B cell (primary cell): ENCODE data around the gene TFAP2E. TPM values are rescaled to one million over a fixed set of nuclear protein-coding genes. Genes with fewer than 3 reads are reported as not detected.

ENCODE experiments used
- ATAC-seq: fragments of 200-7000 bp; cut with Tn5 transposase; one replicate; pipeline ENCODE4 v1.10.0; 2021; ENCODE audit warnings: low read depth, mild to moderate bottlenecking, moderate number of reproducible peaks, moderate library complexity
- CTCF ChIA-PET: fragments of 350-600 bp; sonication (Branson Sonifier 250); formaldehyde crosslinking; loops from one replicate; lab custom pipeline; 2021; ENCODE audit warnings: antibody characterized with exemption, inconsistent platforms; lab: Charles Lee
- POLR2A ChIA-PET: fragments of 350-600 bp; sonication (Branson Sonifier 250); formaldehyde crosslinking; loops from one replicate; lab custom pipeline; 2021; ENCODE audit warnings: antibody characterized with exemption; lab: Charles Lee
- DNase-seq: peaks from one replicate; pipeline ENCODE4 v3.0.0; 2013
- H2AFZ ChIP-seq: 2 replicates; pipeline ENCODE4 v1.6.1; 2012; ENCODE audit warnings: mild to moderate bottlenecking, low read depth, low read length; ENCODE audit not compliant: insufficient read depth, poor library complexity, severe bottlenecking
- H3K27ac ChIP-seq, 2 donors: 1 replicate in 1 of 2; 2 replicates in 1 of 2; pipeline ENCODE4 v1.5.1; 2012 to 2013; ENCODE audit warnings: low read length in 2 of 2, mild to moderate bottlenecking in 2 of 2, moderate library complexity in 1 of 2
- H3K27me3 ChIP-seq, 4 experiments: fragments of 200-600 bp in 1 of 4; sonication (generic) in 1 of 4; replicated peaks in 1 of 4; 1 replicate in 2 of 4; 2 replicates in 2 of 4; pipeline versions ENCODE4 v1.6.1 to v1.7.0; 2013 to 2016; ENCODE audit warnings: low read length in 3 of 4, mild to moderate bottlenecking in 2 of 4, mixed read lengths in 1 of 4, moderate library complexity in 1 of 4; ENCODE audit not compliant: insufficient read depth in 4 of 4, control insufficient read depth in 3 of 4; ENCODE audit errors: control extremely low read depth in 1 of 4
- H3K36me3 ChIP-seq, 2 experiments: replicated peaks in 1 of 2; 1 replicate in 1 of 2; 2 replicates in 1 of 2; pipeline versions ENCODE4 v1.6.1 to v1.7.1; 2013; ENCODE audit warnings: low read length in 1 of 2; ENCODE audit not compliant: insufficient read depth in 2 of 2, control insufficient read depth in 1 of 2; ENCODE audit errors: control extremely low read depth in 1 of 2, extremely low read depth in 1 of 2
- H3K4me1 ChIP-seq, 2 donors: fragments of 200-600 bp in 1 of 2; sonication (generic) in 1 of 2; 1 replicate in 1 of 2; 2 replicates in 1 of 2; pipeline versions ENCODE4 v1.5.1 to v1.6.1; 2013 to 2017; ENCODE audit warnings: low read length in 2 of 2; ENCODE audit not compliant: control insufficient read depth in 2 of 2, insufficient read depth in 2 of 2
- H3K4me2 ChIP-seq: replicated peaks from 2 replicates; pipeline ENCODE3; 2012; ENCODE audit warnings: mild to moderate bottlenecking, low read depth, low read length; ENCODE audit not compliant: poor library complexity, severe bottlenecking
- H3K4me3 ChIP-seq, 5 experiments: fragments of 200-600 bp in 1 of 5; sonication (generic) in 1 of 5; 1 replicate in 3 of 5; 2 replicates in 2 of 5; pipeline versions ENCODE4 v1.5.1 to v1.7.0; 2011 to 2016; ENCODE audit warnings: low read length in 4 of 5, mild to moderate bottlenecking in 4 of 5, low read depth in 2 of 5, control low read depth in 1 of 5, moderate library complexity in 1 of 5; ENCODE audit not compliant: insufficient read depth in 1 of 5; ENCODE audit errors: control extremely low read depth in 1 of 5, extremely low read depth in 1 of 5
- H3K79me2 ChIP-seq: fragments of 200-600 bp; sonication (generic); one replicate; pipeline ENCODE4 v1.6.0; 2016; ENCODE audit warnings: low read length; ENCODE audit not compliant: control insufficient read depth, insufficient read depth
- H3K9ac ChIP-seq: fragments of 200-600 bp; sonication (generic); 2 replicates; pipeline ENCODE4 v1.6.1; 2017; ENCODE audit warnings: mild to moderate bottlenecking, low read length, moderate library complexity
- H3K9me3 ChIP-seq, 3 donors: one replicate each; pipeline versions ENCODE4 v1.6.1 to v1.7.1; 2013; ENCODE audit warnings: low read length in 2 of 3; ENCODE audit not compliant: control insufficient read depth in 2 of 3, insufficient read depth in 1 of 3; ENCODE audit errors: control extremely low read depth in 1 of 3
- H4K20me1 ChIP-seq: 2 replicates; pipeline ENCODE4 v1.6.0; 2012; ENCODE audit warnings: mild to moderate bottlenecking, low read length; ENCODE audit not compliant: insufficient read depth, control insufficient read depth, poor library complexity, severe bottlenecking
- H3K27ac Mint-ChIP-seq: one replicate; pipeline ENCODE4 v1.8.0; 2021; ENCODE audit warnings: mixed read lengths
- H3K27me3 Mint-ChIP-seq: one replicate; pipeline ENCODE4 v1.8.0; 2021; ENCODE audit warnings: mixed read lengths
- H3K4me1 Mint-ChIP-seq: one replicate; pipeline ENCODE4 v1.8.0; 2021; ENCODE audit warnings: mixed read lengths
- H3K4me3 Mint-ChIP-seq: one replicate; pipeline ENCODE4 v1.8.0; 2021; ENCODE audit warnings: mixed read lengths
- H3K9me3 Mint-ChIP-seq: one replicate; pipeline ENCODE4 v1.8.0; 2022; ENCODE audit warnings: mixed read lengths; ENCODE audit not compliant: insufficient read depth
- EZH2 ChIP-seq: IDR thresholded peaks from 2 replicates; pipeline ENCODE4 v1.6.1; 2012; ENCODE audit warnings: borderline replicate concordance, low read depth, mild to moderate bottlenecking, moderate library complexity, low read length; ENCODE audit not compliant: insufficient read depth, poor library complexity, severe bottlenecking
- WGBS: methylation state at CpG from one replicate; pipeline ENCODE4 v1.1.5; 2013; ENCODE audit warnings: missing lambda C conversion rate; ENCODE audit not compliant: insufficient coverage; 5-methylcytosine and 5-hydroxymethylcytosine counted together
- intact Hi-C: fragments of 100-400 bp; cut with micrococcal nuclease; formaldehyde crosslinking; loops from one replicate; pipeline ENCODE4 v1.10.0; 2022
- polyA plus RNA-seq: library from polyadenylated mRNA; depleted of rRNA; stranded (reverse); fragments of >200 nt; gene quantifications from 2 replicates; pipeline ENCODE4 v1.2.3, GENCODE V29; 2012
- total RNA-seq, 2 donors: library from RNA; stranded (reverse); fragments of 120-200 nt in 1 of 2; gene quantifications; 1 replicate in 1 of 2; 2 replicates in 1 of 2; pipeline versions ENCODE4 v1.2.3 to v1.2.4, GENCODE V29; 2013 to 2022
- TF ChIP-seq, protein P1 (sequence below): fragments of 200-600 bp; IDR thresholded peaks from one replicate; pipeline ENCODE4 v1.8.0; 2022; ENCODE audit warnings: antibody characterized with exemption, mild to moderate bottlenecking

Gene TFAP2E
- total and polyA plus RNA-seq, 2 donors (not counting 1 experiment from before 2014, with no cell fraction given): 2.3 to 4.5 TPM

DNA sequence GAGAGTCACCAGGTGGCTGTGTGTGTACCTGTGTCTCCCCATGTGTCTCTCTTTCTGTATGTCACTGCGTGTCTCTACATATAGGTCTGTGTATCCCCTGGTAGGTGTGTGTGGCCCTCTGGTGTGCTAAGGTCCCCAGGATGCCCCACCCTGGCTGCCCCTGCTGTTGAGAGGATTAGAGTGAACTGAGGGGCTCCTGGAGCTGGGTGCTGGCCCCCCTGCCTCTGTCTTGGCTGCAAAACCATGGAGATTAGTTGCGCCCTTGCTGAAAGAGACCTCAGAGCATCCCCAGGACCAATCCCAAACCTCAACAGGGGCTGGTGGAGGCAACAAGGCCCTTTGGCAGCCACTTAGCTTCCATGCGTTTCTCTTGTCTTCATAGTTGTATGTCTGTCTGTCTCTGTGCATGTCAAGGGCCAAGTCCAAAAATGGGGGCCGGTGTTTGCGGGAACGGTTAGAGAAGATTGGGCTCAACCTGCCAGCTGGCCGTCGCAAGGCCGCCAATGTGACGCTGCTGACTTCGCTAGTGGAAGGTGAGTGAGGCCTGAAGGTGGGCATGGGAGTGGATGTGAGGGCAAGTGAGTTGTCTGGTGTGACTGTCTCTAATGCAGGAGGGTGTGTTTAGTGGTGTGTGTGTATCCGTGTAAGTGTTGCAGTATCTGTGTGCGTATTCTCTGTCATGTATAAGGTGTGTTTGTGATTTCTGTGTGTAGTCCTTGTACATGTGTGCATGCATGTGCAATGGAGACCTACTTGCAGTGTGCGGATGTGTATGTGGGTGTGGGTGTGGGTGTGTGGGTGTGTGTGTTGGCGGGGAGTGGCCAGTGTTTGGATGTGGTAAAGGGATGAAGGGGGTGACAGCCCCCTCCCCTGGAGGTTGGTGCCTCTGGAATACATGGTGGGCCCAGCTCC is 16.7 kb downstream of the TFAP2E start:
- CTCF ChIA-PET: interaction anchor here (0.6 to 1.2 kb wide), 2 partner anchors 12 to 337 kb away, joined by 3 to 4 read pairs; no protein-coding TSS in a partner anchor
- TF ChIP-seq, protein P1, sequence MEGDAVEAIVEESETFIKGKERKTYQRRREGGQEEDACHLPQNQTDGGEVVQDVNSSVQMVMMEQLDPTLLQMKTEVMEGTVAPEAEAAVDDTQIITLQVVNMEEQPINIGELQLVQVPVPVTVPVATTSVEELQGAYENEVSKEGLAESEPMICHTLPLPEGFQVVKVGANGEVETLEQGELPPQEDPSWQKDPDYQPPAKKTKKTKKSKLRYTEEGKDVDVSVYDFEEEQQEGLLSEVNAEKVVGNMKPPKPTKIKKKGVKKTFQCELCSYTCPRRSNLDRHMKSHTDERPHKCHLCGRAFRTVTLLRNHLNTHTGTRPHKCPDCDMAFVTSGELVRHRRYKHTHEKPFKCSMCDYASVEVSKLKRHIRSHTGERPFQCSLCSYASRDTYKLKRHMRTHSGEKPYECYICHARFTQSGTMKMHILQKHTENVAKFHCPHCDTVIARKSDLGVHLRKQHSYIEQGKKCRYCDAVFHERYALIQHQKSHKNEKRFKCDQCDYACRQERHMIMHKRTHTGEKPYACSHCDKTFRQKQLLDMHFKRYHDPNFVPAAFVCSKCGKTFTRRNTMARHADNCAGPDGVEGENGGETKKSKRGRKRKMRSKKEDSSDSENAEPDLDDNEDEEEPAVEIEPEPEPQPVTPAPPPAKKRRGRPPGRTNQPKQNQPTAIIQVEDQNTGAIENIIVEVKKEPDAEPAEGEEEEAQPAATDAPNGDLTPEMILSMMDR: no peak
- TF ChIP-seq EZH2: no peak
- Histone ChIP-seq H3K4me2 (no peak overlapping the region), H2AFZ (no peak overlapping the region), H3K36me3 (peaks cover 0 to 3% of the 10 kb centered on the region in 2 experiments), H3K4me1 (no peaks in the 10 kb centered on the region), H3K27me3 (no peaks in the 10 kb centered on the region), H3K9me3 (no peaks in the 10 kb centered on the region), H3K27ac (no peak overlapping the region), H4K20me1 (no peaks in the 10 kb centered on the region), H3K9ac (no peak overlapping the region), H3K79me2 (no peaks in the 10 kb centered on the region), H3K4me3 (no peak overlapping the region)
- POLR2A ChIA-PET: no interaction called here
- intact Hi-C loops: no loop called here
- Mint-ChIP-seq H3K9me3 (no peaks in the 10 kb centered on the region), H3K27me3 (no peaks in the 10 kb centered on the region), H3K27ac (no peak overlapping the region), H3K4me1 (no peaks in the 10 kb centered on the region), H3K4me3 (no peak overlapping the region)
- DNase-seq (no peak), ATAC-seq (no peak)
- 97% methylated on average over 14 of the region's 15 CpGs for WGBS

DNA sequence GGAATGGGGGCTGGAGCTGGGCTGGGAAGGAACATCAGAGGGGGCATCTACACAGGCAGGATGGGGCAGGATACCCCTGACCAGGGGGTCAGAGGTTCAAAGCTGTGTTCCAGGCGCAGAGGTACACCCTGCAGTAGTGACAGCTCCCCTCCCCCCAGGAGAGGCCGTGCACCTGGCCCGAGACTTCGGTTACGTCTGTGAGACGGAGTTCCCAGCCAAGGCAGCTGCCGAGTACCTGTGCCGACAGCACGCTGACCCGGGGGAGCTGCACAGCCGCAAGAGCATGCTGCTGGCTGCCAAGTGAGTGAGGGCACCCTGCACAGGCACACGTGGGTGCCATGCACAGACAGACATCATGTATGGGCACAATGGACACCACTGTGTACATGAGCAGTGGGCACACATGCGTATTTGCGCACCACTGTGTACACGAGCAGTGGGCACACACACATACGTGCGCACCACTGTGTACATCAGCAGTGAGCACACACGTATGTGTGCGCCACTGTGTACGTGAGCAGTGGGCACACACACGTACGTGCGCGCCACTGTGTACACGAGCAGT is 17.4 kb downstream of the TFAP2E start:
- Histone ChIP-seq H2AFZ (no peak overlapping the region), H3K4me1 (no peaks in the 10 kb centered on the region), H3K9me3 (no peaks in the 10 kb centered on the region), H3K79me2 (no peaks in the 10 kb centered on the region), H3K27ac (no peak overlapping the region), H4K20me1 (no peaks in the 10 kb centered on the region), H3K27me3 (no peaks in the 10 kb centered on the region), H3K4me2 (no peak overlapping the region), H3K36me3 (peaks cover 0 to 3% of the 10 kb centered on the region in 2 experiments), H3K9ac (no peak overlapping the region), H3K4me3 (no peak overlapping the region)
- WGBS: 97% methylated on average over 25 of the region's 25 CpGs
- Mint-ChIP-seq H3K4me3 (no peak overlapping the region), H3K27me3 (no peaks in the 10 kb centered on the region), H3K27ac (no peak overlapping the region), H3K9me3 (no peaks in the 10 kb centered on the region), H3K4me1 (no peaks in the 10 kb centered on the region)
- intact Hi-C loops: no loop called here
- TF ChIP-seq EZH2: no peak
- TF ChIP-seq, protein P1: no peak
- ChIA-PET CTCF (interaction anchor here (0.6 to 1.2 kb wide), 2 partner anchors 11 to 336 kb away, joined by 3 to 4 read pairs; no protein-coding TSS in a partner anchor), POLR2A (no interaction called here)
- DNase-seq (no peak), ATAC-seq (no peak)
